Measurements from ENCODE around the gene NRTN. TPM values are rescaled to one million over a fixed set of nuclear protein-coding genes. Genes with fewer than 3 reads are reported as not detected.

NRTN gene
- total and polyA plus RNA-seq, 2 of the 13 experiments (the other 11 are each of a cell fraction or from before 2014, with no cell fraction given), result 4.1 to 5.3 TPM

- Histone ChIP-seq H4K20me1 (ENCODE audit: insufficient read depth, low read length) (no peaks in the 10 kb centered on the region), H2AFZ (ENCODE audit: low read length) (no peak overlapping the region), H3K4me3 (replicated peaks in 1 of 3; ENCODE audit: insufficient read depth in 1 of 3, low read depth in 2 of 3, low read length in 3 of 3) (peak overlapping the region; percentile 69 to 84 (median 75)), H3K9me3 (ENCODE audit: low read length) (no peaks in the 10 kb centered on the region), H3K27ac (ENCODE audit: extremely low read length, insufficient read depth, low read length) (peak overlapping the region; percentile 80), H3K79me2 (ENCODE audit: insufficient read depth, low read length) (peaks cover 13% of the 10 kb centered on the region), H3K36me3 (replicated peaks in 1 of 2; ENCODE audit: control insufficient read depth in 1 of 2, insufficient read depth in 2 of 2, low read length in 2 of 2) (no peaks in the 10 kb centered on the region; a peak in 1 of 5 replicates), H3K4me2 (ENCODE audit: low read depth, low read length) (peak overlapping the region; percentile 94), H3K4me1 (ENCODE audit: insufficient read depth, low read length) (peaks cover 58% of the 10 kb centered on the region), H3K27me3 (ENCODE audit: control insufficient read depth in 1 of 2, insufficient read depth in 2 of 2, low read length in 2 of 2) (no peaks in the 10 kb centered on the region; a peak in 1 of 5 replicates), H3K9ac (ENCODE audit: insufficient read depth, low read depth, low read length) (peak overlapping the region; percentile 77)
- ATAC-seq, result peak; percentile 51
- in situ Hi-C loops (cut with HindIII; ENCODE audit: extremely low pct_ligation_motif_present, low pct_unique_long_range_greater_than_20kb), result loop anchor here (5.0 kb wide), 1 partner anchor 54 kb away; no protein-coding TSS in a partner anchor
- intact Hi-C loops (cut with micrococcal nuclease; ENCODE audit: unreplicated experiment), result no loop called here
- DNase-seq (ENCODE audit: low spot score), result no peak
- ChIA-PET CTCF (ENCODE audit: low intra/inter-chr PET ratio, low total read pairs) (no interaction called here), POLR2A (interaction anchor here (1.1 to 6.5 kb wide), 7 partner anchors 10 to 65 kb away, joined by 3 to 96 read pairs (median 8); partner anchors contain the start of genes FUT3, FUT5, NDUFA11 and VMAC)
- no peak for FAIRE-seq
- no TSS peak for BruUV-seq (replicated peaks)
- WGBS (ENCODE audit: low lambda C conversion rate), result 10% methylated on average over 13 of the region's 20 CpGs
- TF ChIP-seq ZNF800 (CRISPR knock-in tag; IDR thresholded peaks at IDR 0.05) (peak; percentile 74; the same call in 1 of the 2 replicates), ZNF788 (CRISPR knock-in tag; IDR thresholded peaks at IDR 0.05; ENCODE audit: borderline replicate concordance) (0 out of 2 replicates have a peak, but pooled peaks have one; percentile 3), ZMYM2 (CRISPR knock-in tag; IDR thresholded peaks at IDR 0.05) (peak; percentile 30; the same call in 1 of the 2 replicates), ISX (CRISPR knock-in tag; conservative IDR thresholded peaks at IDR 0.05) (0 out of 2 replicates have a peak, but pooled peaks have one; percentile 64), ZFP1 (CRISPR knock-in tag; IDR thresholded peaks at IDR 0.05) (no peak), KDM5B (CRISPR knock-in tag; IDR thresholded peaks at IDR 0.05; ENCODE audit: borderline replicate concordance) (peak; percentile 34; the same call in 1 of the 2 replicates), UBTF (CRISPR knock-in tag; IDR thresholded peaks at IDR 0.05) (peak; percentile 59), PAWR (CRISPR knock-in tag; IDR thresholded peaks at IDR 0.05; ENCODE audit: borderline replicate concordance) (no peak), PAXIP1 (CRISPR knock-in tag; conservative IDR thresholded peaks at IDR 0.05) (no peak)
Measured at GRCh38 chr19:5838353-5839064, 33.6 kb downstream of the NRTN start.
